ENCODE data around the gene LHX4. TPM values are rescaled to one million over a fixed set of nuclear protein-coding genes. Genes with fewer than 3 reads are reported as not detected.

Gene LHX4
- total and polyA plus RNA-seq, 10 of the 15 experiments (the other 5 are each of a cell fraction or from before 2014, with no cell fraction given) = 0.05 to 0.80 (median 0.32) TPM; not detected in 6

DNA sequence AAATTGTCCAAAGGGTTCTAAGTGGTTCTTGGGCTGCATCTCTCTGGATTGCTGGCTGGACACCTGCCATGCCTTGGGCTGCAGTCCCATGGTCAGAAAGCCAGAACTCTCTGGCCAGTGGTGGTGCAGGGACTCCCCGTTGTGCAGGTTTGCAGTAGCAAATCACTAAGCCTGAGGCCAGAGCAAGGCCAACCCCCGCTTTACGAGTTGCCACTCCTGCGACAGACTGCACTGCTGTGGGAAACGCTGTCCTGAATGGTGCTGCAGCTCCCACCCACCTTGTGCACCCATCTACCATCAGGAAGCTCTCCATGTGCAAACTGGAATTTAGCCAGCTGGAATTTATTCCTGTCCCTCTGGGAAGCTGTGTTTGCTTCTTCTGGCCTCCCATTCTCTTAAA is 45.7 kb downstream of the LHX4 start:
- Histone ChIP-seq H3K4me3 (no peak overlapping the region), H2AFZ (ENCODE audit: control insufficient read depth, low read depth, low read length) (no peak overlapping the region), H3K79me2 (ENCODE audit: control insufficient read depth, insufficient read depth, low read length) (no peaks in the 10 kb centered on the region), H3K9ac (ENCODE audit: control insufficient read depth, insufficient read depth, low read length) (no peak overlapping the region), H4K20me1 (ENCODE audit: control insufficient read depth, insufficient read depth) (no peaks in the 10 kb centered on the region), H3K36me3 (ENCODE audit: control insufficient read depth in 2 of 2, insufficient read depth in 2 of 2, low read length in 1 of 2) (peaks cover 4 to 8% of the 10 kb centered on the region in 2 experiments), H3K9me3 (replicated peaks; ENCODE audit: control insufficient read depth, insufficient read depth, low read length) (no peaks in the 10 kb centered on the region), H3K27me3 (replicated peaks in 1 of 2; ENCODE audit: control insufficient read depth in 2 of 2, insufficient read depth in 2 of 2, low read length in 1 of 2) (no peaks in the 10 kb centered on the region), H3K4me1 (ENCODE audit: control insufficient read depth, insufficient read depth, low read length) (no peaks in the 10 kb centered on the region; the same call in 1 of the 2 replicates), H3K27ac (ENCODE audit: control insufficient read depth, insufficient read depth) (no peak overlapping the region), H3K4me2 (ENCODE audit: control insufficient read depth, insufficient read depth) (no peak overlapping the region)
- no TSS peak for BruUV-seq (replicated peaks)
- ChIA-PET RAD21 (ENCODE audit: unreplicated experiment) (no interaction called here), CTCF (interaction anchor here (1.0 kb wide), 2 partner anchors 12 to 23 kb away, joined by 3 read pairs; no protein-coding TSS in a partner anchor), SMC1A (ENCODE audit: uncharacterized antibody, unreplicated experiment) (interaction anchor here (0.7 kb wide), 1 partner anchor 10 kb away, joined by 3 read pairs; no protein-coding TSS in a partner anchor), POLR2A (no interaction called here)
- no peak for DNase-seq (ENCODE audit: low read depth, low spot score)
- in situ Hi-C loops (cut with MboI) (no loop called here), intact Hi-C loops (cut with micrococcal nuclease; ENCODE audit: unreplicated experiment) (no loop called here)
- WGBS (ENCODE audit: insufficient coverage, insufficient replicate concordance, low lambda C conversion rate, missing lambda C conversion rate) = 90% methylated on average over 5 of the region's 5 CpGs
- no peak for FAIRE-seq
- ATAC-seq = no peak
- TF ChIP-seq RB1 (IDR thresholded peaks at IDR 0.05; ENCODE audit: borderline replicate concordance) (no peak), SKIL (IDR thresholded peaks at IDR 0.05; ENCODE audit: low read depth, poor library complexity, severe bottlenecking) (no peak), JUNB (IDR thresholded peaks at IDR 0.05) (no peak), IKZF1 (conservative IDR thresholded peaks at IDR 0.05) (no peak), NR2C1 (IDR thresholded peaks at IDR 0.05) (no peak), KDM1A (IDR thresholded peaks at IDR 0.05; ENCODE audit: borderline replicate concordance) (no peak), MTA2 (IDR thresholded peaks at IDR 0.05; ENCODE audit: low read depth) (no peak), ZNF207 (IDR thresholded peaks at IDR 0.05; ENCODE audit: borderline replicate concordance) (no peak), GABPA (IDR thresholded peaks at IDR 0.05; ENCODE audit: low read depth) (no peak), TBL1XR1 (IDR thresholded peaks at IDR 0.05; ENCODE audit: low read depth, low read length) (no peak), ASH2L (IDR thresholded peaks at IDR 0.05; ENCODE audit: borderline replicate concordance, low read depth) (no peak), SREBF1 (IDR thresholded peaks at IDR 0.05; ENCODE audit: low read length) (no peak), YY1 (IDR thresholded peaks at IDR 0.05; ENCODE audit: low read depth, low read length) (no peak)
- TF ChIP-seq, protein P1, sequence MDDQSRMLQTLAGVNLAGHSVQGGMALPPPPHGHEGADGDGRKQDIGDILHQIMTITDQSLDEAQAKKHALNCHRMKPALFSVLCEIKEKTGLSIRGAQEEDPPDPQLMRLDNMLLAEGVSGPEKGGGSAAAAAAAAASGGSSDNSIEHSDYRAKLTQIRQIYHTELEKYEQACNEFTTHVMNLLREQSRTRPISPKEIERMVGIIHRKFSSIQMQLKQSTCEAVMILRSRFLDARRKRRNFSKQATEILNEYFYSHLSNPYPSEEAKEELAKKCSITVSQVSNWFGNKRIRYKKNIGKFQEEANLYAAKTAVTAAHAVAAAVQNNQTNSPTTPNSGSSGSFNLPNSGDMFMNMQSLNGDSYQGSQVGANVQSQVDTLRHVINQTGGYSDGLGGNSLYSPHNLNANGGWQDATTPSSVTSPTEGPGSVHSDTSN (IDR thresholded peaks at IDR 0.05; ENCODE audit: insufficient replicate concordance, low read depth, low read length) = no peak
